Measurements from ENCODE around the gene USF2. TPM values are rescaled to one million over a fixed set of nuclear protein-coding genes. Genes with fewer than 3 reads are reported as not detected.

USF2 gene
- total RNA-seq, 1 experiment from 2014 or later = 81.6 TPM

- ChIA-PET CTCF (no interaction called here), POLR2A (no interaction called here)
- no peaks in the 10 kb centered on the region for H3K9me3 Mint-ChIP-seq (ENCODE audit: unreplicated experiment)
- no peak overlapping the region for H3K27ac Mint-ChIP-seq (ENCODE audit: low read depth, unreplicated experiment)
- TF ChIP-seq, protein P1, sequence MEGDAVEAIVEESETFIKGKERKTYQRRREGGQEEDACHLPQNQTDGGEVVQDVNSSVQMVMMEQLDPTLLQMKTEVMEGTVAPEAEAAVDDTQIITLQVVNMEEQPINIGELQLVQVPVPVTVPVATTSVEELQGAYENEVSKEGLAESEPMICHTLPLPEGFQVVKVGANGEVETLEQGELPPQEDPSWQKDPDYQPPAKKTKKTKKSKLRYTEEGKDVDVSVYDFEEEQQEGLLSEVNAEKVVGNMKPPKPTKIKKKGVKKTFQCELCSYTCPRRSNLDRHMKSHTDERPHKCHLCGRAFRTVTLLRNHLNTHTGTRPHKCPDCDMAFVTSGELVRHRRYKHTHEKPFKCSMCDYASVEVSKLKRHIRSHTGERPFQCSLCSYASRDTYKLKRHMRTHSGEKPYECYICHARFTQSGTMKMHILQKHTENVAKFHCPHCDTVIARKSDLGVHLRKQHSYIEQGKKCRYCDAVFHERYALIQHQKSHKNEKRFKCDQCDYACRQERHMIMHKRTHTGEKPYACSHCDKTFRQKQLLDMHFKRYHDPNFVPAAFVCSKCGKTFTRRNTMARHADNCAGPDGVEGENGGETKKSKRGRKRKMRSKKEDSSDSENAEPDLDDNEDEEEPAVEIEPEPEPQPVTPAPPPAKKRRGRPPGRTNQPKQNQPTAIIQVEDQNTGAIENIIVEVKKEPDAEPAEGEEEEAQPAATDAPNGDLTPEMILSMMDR (IDR thresholded peaks at IDR 0.05; ENCODE audit: unreplicated experiment) = no peak
- BruUV-seq (replicated peaks) = no TSS peak
- H3K27me3 Mint-ChIP-seq (ENCODE audit: insufficient read depth, unreplicated experiment) = no peaks in the 10 kb centered on the region
- H3K36me3 Mint-ChIP-seq (ENCODE audit: insufficient read depth, unreplicated experiment) = peaks cover 67% of the 10 kb centered on the region
- no peak overlapping the region for H3K4me3 Mint-ChIP-seq (ENCODE audit: unreplicated experiment)
- no peak for DNase-seq (ENCODE audit: unreplicated experiment)
- intact Hi-C loops (cut with micrococcal nuclease) = loop anchor here (10.0 kb wide), 1 partner anchor 93 kb away; the partner anchor contains the start of gene FFAR3
- H3K4me1 Mint-ChIP-seq (ENCODE audit: insufficient read depth, unreplicated experiment) = peaks cover 15% of the 10 kb centered on the region
Observed at GRCh38 chr19:35262101-35262761, 6.5 kb upstream of the USF2 start.

GRCh38 chr19:35264268-35265125 is 4.3 kb upstream of the USF2 start:
- no peaks in the 10 kb centered on the region for H3K9me3 Mint-ChIP-seq (ENCODE audit: unreplicated experiment)
- H3K27ac Mint-ChIP-seq (ENCODE audit: low read depth, unreplicated experiment) = no peak overlapping the region
- no peaks in the 10 kb centered on the region for H3K27me3 Mint-ChIP-seq (ENCODE audit: insufficient read depth, unreplicated experiment)
- peaks cover 15% of the 10 kb centered on the region for H3K4me1 Mint-ChIP-seq (ENCODE audit: insufficient read depth, unreplicated experiment)
- TF ChIP-seq, protein P1 (IDR thresholded peaks at IDR 0.05; ENCODE audit: unreplicated experiment) = no peak
- no peak overlapping the region for H3K4me3 Mint-ChIP-seq (ENCODE audit: unreplicated experiment)
- BruUV-seq (replicated peaks) = no TSS peak
- H3K36me3 Mint-ChIP-seq (ENCODE audit: insufficient read depth, unreplicated experiment) = peaks cover 69% of the 10 kb centered on the region
- intact Hi-C loops (cut with micrococcal nuclease) = loop anchor here (5.0 to 10.0 kb wide), 2 partner anchors 90 to 112 kb away; partner anchors contain the start of genes FFAR3 and FXYD5
- POLR2A ChIA-PET = interaction anchor here (0.5 to 1.5 kb wide), 7 partner anchors 9 to 290 kb away, joined by 3 to 4 read pairs (median 3); no protein-coding TSS in a partner anchor
- DNase-seq (ENCODE audit: unreplicated experiment) = no peak
- CTCF ChIA-PET = interaction anchor here (0.6 to 1.7 kb wide), 14 partner anchors 8 to 667 kb away, joined by 3 to 5 read pairs (median 3); no protein-coding TSS in a partner anchor

GRCh38 chr19:35265126-35265899 is 3.4 kb upstream of the USF2 start:
- peak overlapping the region; percentile 83 for H3K4me3 Mint-ChIP-seq (ENCODE audit: unreplicated experiment)
- TSS peak; percentile 2 for BruUV-seq (replicated peaks)
- intact Hi-C loops (cut with micrococcal nuclease) = loop anchor here (5.0 to 10.0 kb wide), 2 partner anchors 89 to 113 kb away; partner anchors contain the start of genes FFAR3 and FXYD5
- H3K9me3 Mint-ChIP-seq (ENCODE audit: unreplicated experiment) = no peaks in the 10 kb centered on the region
- TF ChIP-seq, protein P1 (IDR thresholded peaks at IDR 0.05; ENCODE audit: unreplicated experiment) = no peak
- DNase-seq (ENCODE audit: unreplicated experiment) = peak; percentile 47
- H3K36me3 Mint-ChIP-seq (ENCODE audit: insufficient read depth, unreplicated experiment) = peaks cover 66% of the 10 kb centered on the region
- POLR2A ChIA-PET = interaction anchor here (0.5 to 1.5 kb wide), 8 partner anchors 8 to 270 kb away, joined by 3 to 4 read pairs (median 4); no protein-coding TSS in a partner anchor
- H3K27ac Mint-ChIP-seq (ENCODE audit: low read depth, unreplicated experiment) = peak overlapping the region; percentile 70
- CTCF ChIA-PET = interaction anchor here (0.6 to 1.1 kb wide), 6 partner anchors 11 to 561 kb away, joined by 3 to 5 read pairs (median 3); no protein-coding TSS in a partner anchor
- peaks cover 15% of the 10 kb centered on the region for H3K4me1 Mint-ChIP-seq (ENCODE audit: insufficient read depth, unreplicated experiment)
- no peaks in the 10 kb centered on the region for H3K27me3 Mint-ChIP-seq (ENCODE audit: insufficient read depth, unreplicated experiment)
